GM13977 (cell line): Measurements from ENCODE around the gene LAMA3.

Source experiments
- DNase-seq: peaks from one replicate; pipeline ENCODE4 v3.0.0; 2012; ENCODE audit warnings: low spot score
- CTCF ChIP-seq: IDR thresholded peaks from 2 replicates; pipeline ENCODE4 v1.5.1; 2012; ENCODE audit warnings: mild to moderate bottlenecking, control low read depth; ENCODE audit not compliant: insufficient read depth; ENCODE audit errors: extremely low read depth, missing control alignments
- in situ Hi-C: fragments of 300-500 bp; cut with MboI; formaldehyde crosslinking; loops from one replicate; pipeline ENCODE4 v1.12.0; 2022; ENCODE audit warnings: low sequenced_read_pairs, low pct_unique_long_range_greater_than_20kb, mixed read lengths, inconsistent platforms; ENCODE audit not compliant: unreplicated experiment

The LAMA3 gene

DNA sequence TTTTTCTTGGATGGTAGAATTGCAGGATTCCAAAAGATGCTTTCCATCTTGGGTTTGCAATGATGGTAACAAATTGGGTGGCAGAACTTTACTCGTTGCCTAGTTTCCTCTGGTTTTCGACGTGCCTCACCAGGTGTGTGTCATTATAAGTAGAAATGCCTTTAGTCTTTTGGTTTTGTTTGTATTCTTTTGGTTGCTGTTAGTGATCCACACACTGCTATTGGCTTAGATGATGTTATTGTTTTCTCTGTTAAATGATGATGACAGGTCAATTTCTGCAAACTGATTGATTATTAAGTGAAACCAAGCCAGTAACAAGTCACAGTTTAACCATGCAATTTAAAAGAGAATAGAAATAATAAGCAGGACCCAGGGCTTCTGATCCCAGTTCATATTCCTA lies 6.1 kb upstream of the LAMA3 start:
- no peak for DNase-seq
- TF ChIP-seq CTCF = no peak
- in situ Hi-C loops = no loop called here

DNA sequence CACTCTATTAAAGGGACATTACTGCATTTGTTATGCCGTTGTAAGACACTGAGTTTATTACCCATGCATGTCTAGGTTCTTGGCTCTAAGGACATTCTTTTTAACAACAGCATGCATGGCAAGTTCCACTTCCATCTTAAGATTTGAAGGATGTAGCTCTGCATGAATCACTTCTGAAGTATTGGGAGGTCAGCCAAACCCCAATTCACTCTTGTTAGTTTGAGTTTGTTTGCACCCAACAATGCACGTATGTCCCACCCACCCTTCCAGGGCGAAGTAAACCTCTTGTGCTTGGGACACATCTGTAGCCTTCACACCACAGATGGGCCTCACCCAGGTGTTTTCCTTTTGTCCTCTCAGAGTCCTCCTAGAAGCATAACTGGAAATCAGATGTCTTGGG lies 5.6 kb upstream of the LAMA3 start:
- no peak for DNase-seq
- in situ Hi-C loops = no loop called here

DNA sequence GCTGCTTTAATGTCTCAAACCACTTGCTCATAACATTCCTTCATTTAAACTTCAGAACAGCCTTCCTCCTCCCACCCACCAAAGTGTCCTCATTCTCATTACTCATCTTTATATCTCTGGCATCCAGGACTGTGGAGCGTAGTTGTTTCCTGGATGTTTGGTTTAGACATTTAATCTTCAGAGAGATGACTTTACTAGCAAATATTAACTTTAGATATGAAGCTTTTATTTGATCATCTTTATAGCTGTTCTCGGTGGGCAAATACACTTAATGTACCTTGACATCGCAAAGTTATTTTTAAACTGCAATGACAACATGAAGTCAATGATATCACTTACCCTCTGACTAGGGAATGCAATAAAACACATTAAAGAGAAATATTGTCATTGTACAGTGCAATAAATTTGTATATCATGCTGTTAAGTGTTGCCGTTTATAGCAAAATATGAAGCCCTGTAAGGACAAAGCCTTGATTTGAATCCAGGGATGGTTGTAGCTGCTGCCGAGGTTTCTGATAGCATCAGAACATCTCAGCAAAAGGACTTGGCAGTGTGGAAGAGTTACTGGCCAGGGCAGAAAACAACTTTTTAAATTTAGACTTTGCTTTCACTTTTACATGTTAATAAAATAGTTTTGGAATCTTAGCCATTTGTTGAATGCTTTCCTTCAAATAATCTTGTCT lies 4.6 kb upstream of the LAMA3 start:
- in situ Hi-C loops = no loop called here
- DNase-seq = no peak
- TF ChIP-seq CTCF = no peak

More for the DNA sequence above, 5.6 kb upstream of the LAMA3 start:
- no peak for TF ChIP-seq CTCF

GRCh38 chr18:23688528-23688927 lies 725 bp upstream of the LAMA3 start:
- DNase-seq = no peak
- in situ Hi-C loops = no loop called here

GRCh38 chr18:23689616-23690504 lies 607 bp downstream of the LAMA3 start:
- no peak for TF ChIP-seq CTCF
- peak; percentile 33 for DNase-seq
- in situ Hi-C loops = no loop called here

More at GRCh38 chr18:23688528-23688927, 725 bp upstream of the LAMA3 start:
- TF ChIP-seq CTCF = no peak

- in situ Hi-C loops = no loop called here
- TF ChIP-seq CTCF = no peak
- no peak for DNase-seq
Observed at GRCh38 chr18:23690505-23691068, 1.3 kb downstream of the LAMA3 start.
